ENCODE data around the gene P2RX4. TPM values are rescaled to one million over a fixed set of nuclear protein-coding genes. Genes with fewer than 3 reads are reported as not detected.

Gene P2RX4
- total RNA-seq, 1 experiment from 2014 or later: 8.1 TPM

GRCh38 chr12:121172145-121172544 lies 37.8 kb upstream of the P2RX4 start:
- Histone ChIP-seq H4K5ac (ENCODE audit: insufficient read length, low read depth, low read length) (no peak overlapping the region), H2BK20ac (ENCODE audit: low read depth, low read length, poor library complexity, severe bottlenecking) (no peak overlapping the region), H4K8ac (replicated peaks; ENCODE audit: insufficient read length, low read depth, low read length) (no peak overlapping the region), H4K20me1 (ENCODE audit: control insufficient read depth, insufficient read depth, insufficient read length) (no peaks in the 10 kb centered on the region), H3K23me2 (ENCODE audit: insufficient read length, low read depth, low read length, poor library complexity, severe bottlenecking) (no peaks in the 10 kb centered on the region), H3T11ph (ENCODE audit: low read length) (no peak overlapping the region), H2AFZ (ENCODE audit: low read length) (no peak overlapping the region), H2BK15ac (ENCODE audit: low read depth, low read length) (no peak overlapping the region), H3K9ac (ENCODE audit: extremely low read depth, insufficient read length, low read length) (no peak overlapping the region), H3K4me2 (ENCODE audit: insufficient read depth, insufficient read length, low read length) (no peak overlapping the region), H2AK5ac (ENCODE audit: insufficient read length, low read length) (no peak overlapping the region), H3K27ac (ENCODE audit: insufficient read length, low read depth, low read length) (no peak overlapping the region), H3K14ac (ENCODE audit: insufficient read depth, low read length) (no peak overlapping the region), H3K27me3 (ENCODE audit: insufficient read depth, low read length) (no peaks in the 10 kb centered on the region), H3K79me1 (ENCODE audit: insufficient read depth, low read depth, low read length, poor library complexity, severe bottlenecking) (no peaks in the 10 kb centered on the region), H3K23ac (ENCODE audit: insufficient read length, low read depth, low read length) (no peak overlapping the region), H2BK5ac (ENCODE audit: insufficient read length, low read length) (no peak overlapping the region), H2BK12ac (ENCODE audit: insufficient read length, low read depth, low read length) (no peak overlapping the region), H4K91ac (ENCODE audit: insufficient read length, low read depth, low read length) (no peak overlapping the region), H3K4me1 (ENCODE audit: insufficient read depth, low read length) (no peaks in the 10 kb centered on the region), H3K9me3 (ENCODE audit: control insufficient read depth, low read depth, low read length) (no peaks in the 10 kb centered on the region), H3K18ac (ENCODE audit: insufficient read length, low read depth, low read length) (no peak overlapping the region), H3K4ac (ENCODE audit: low read depth, low read length) (no peak overlapping the region), H3K56ac (ENCODE audit: insufficient read length, low read depth, low read length) (no peak overlapping the region), H2BK120ac (ENCODE audit: low read depth, low read length, poor library complexity, severe bottlenecking) (no peak overlapping the region), H3K79me2 (ENCODE audit: insufficient read depth, low read length) (no peaks in the 10 kb centered on the region)
- H3K36me3 Mint-ChIP-seq (ENCODE audit: insufficient read depth in 1 of 3, low read depth in 3 of 3): no peaks in the 10 kb centered on the region
- DNase-seq: no peak
- H3K4me1 Mint-ChIP-seq: peaks cover 0 to 6% of the 10 kb centered on the region in 2 experiments; a peak in 1 of 4 replicates
- H3K9me3 Mint-ChIP-seq: no peaks in the 10 kb centered on the region; a peak in 1 of 5 replicates
- H3K27me3 Mint-ChIP-seq (ENCODE audit: low read depth): no peaks in the 10 kb centered on the region; the same call in 1 of the 2 replicates
- H3K27ac Mint-ChIP-seq: no peak overlapping the region
- TF ChIP-seq, protein P1, sequence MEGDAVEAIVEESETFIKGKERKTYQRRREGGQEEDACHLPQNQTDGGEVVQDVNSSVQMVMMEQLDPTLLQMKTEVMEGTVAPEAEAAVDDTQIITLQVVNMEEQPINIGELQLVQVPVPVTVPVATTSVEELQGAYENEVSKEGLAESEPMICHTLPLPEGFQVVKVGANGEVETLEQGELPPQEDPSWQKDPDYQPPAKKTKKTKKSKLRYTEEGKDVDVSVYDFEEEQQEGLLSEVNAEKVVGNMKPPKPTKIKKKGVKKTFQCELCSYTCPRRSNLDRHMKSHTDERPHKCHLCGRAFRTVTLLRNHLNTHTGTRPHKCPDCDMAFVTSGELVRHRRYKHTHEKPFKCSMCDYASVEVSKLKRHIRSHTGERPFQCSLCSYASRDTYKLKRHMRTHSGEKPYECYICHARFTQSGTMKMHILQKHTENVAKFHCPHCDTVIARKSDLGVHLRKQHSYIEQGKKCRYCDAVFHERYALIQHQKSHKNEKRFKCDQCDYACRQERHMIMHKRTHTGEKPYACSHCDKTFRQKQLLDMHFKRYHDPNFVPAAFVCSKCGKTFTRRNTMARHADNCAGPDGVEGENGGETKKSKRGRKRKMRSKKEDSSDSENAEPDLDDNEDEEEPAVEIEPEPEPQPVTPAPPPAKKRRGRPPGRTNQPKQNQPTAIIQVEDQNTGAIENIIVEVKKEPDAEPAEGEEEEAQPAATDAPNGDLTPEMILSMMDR (conservative IDR thresholded peaks at IDR 0.05): no peak
- no CpG with 5 or more reads among the region's 6 CpGs for WGBS (ENCODE audit: extremely low coverage, insufficient read length, low lambda C conversion rate)
- no peak overlapping the region for H3K4me3 Mint-ChIP-seq

All from H9 (cell line).